ENCODE data around the gene SYT5.
"Not testable (repeated sequence)": the region's sequence is repeated elsewhere in the genome, so short reads cannot be mapped to it uniquely, and the experiment has no call there.

SYT5 gene

GRCh38 chr19:55188625-55189024 lies 8.5 kb upstream of the SYT5 start:
- no peak for DNase-seq
- no peaks in the 10 kb centered on the region for H3K36me3 Mint-ChIP-seq (ENCODE audit: low read depth)
- no peaks in the 10 kb centered on the region for H3K9me3 Mint-ChIP-seq
- peaks cover 5% of the 10 kb centered on the region for H3K4me1 Mint-ChIP-seq (ENCODE audit: low read depth)
- peaks cover 32% of the 10 kb centered on the region for H3K27me3 Mint-ChIP-seq
- no peak overlapping the region for H3K4me3 Mint-ChIP-seq
- no peak overlapping the region for H3K27ac Mint-ChIP-seq

GRCh38 chr19:55186080-55186479 lies 6.0 kb upstream of the SYT5 start:
- no peaks in the 10 kb centered on the region for H3K9me3 Mint-ChIP-seq
- peaks cover 35% of the 10 kb centered on the region for H3K27me3 Mint-ChIP-seq
- no peaks in the 10 kb centered on the region for H3K36me3 Mint-ChIP-seq (ENCODE audit: low read depth)
- no peak overlapping the region for H3K27ac Mint-ChIP-seq
- H3K4me3 Mint-ChIP-seq = no peak overlapping the region
- DNase-seq = no peak
- peaks cover 5% of the 10 kb centered on the region for H3K4me1 Mint-ChIP-seq (ENCODE audit: low read depth)

- Mint-ChIP-seq H3K27ac (no peak overlapping the region), H3K9me3 (no peaks in the 10 kb centered on the region), H3K4me3 (no peak overlapping the region), H3K4me1 (ENCODE audit: low read depth) (peaks cover 18% of the 10 kb centered on the region), H3K27me3 (peaks cover 73% of the 10 kb centered on the region), H3K36me3 (ENCODE audit: low read depth) (no peaks in the 10 kb centered on the region)
- no peak for DNase-seq
Measured at GRCh38 chr19:55181740-55182139, 1.7 kb upstream of the SYT5 start.

- Mint-ChIP-seq H3K27me3 (peaks cover 85% of the 10 kb centered on the region), H3K4me1 (ENCODE audit: low read depth) (peaks cover 27% of the 10 kb centered on the region)
- DNase-seq = peak; percentile 90
Measured at GRCh38 chr19:55178781-55179599, 1.1 kb downstream of the SYT5 start.

GRCh38 chr19:55176076-55176475 lies 4.0 kb downstream of the SYT5 start:
- H3K27me3 Mint-ChIP-seq = peaks cover 94% of the 10 kb centered on the region
- peaks cover 30% of the 10 kb centered on the region for H3K4me1 Mint-ChIP-seq (ENCODE audit: low read depth)
- no peak for DNase-seq
- H3K36me3 Mint-ChIP-seq (ENCODE audit: low read depth) = no peaks in the 10 kb centered on the region
- no peak overlapping the region for H3K4me3 Mint-ChIP-seq
- H3K9me3 Mint-ChIP-seq = no peaks in the 10 kb centered on the region
- no peak overlapping the region for H3K27ac Mint-ChIP-seq

More at GRCh38 chr19:55178781-55179599, 1.1 kb downstream of the SYT5 start:
- peak overlapping the region; percentile 57 for H3K4me3 Mint-ChIP-seq
- no peak overlapping the region for H3K27ac Mint-ChIP-seq
- no peaks in the 10 kb centered on the region for H3K36me3 Mint-ChIP-seq (ENCODE audit: low read depth)
- no peaks in the 10 kb centered on the region for H3K9me3 Mint-ChIP-seq

- Mint-ChIP-seq H3K36me3 (ENCODE audit: low read depth) (no peaks in the 10 kb centered on the region), H3K27me3 (peaks cover 94% of the 10 kb centered on the region), H3K27ac (no peak overlapping the region), H3K4me3 (no peak overlapping the region), H3K9me3 (no peaks in the 10 kb centered on the region), H3K4me1 (ENCODE audit: low read depth) (peaks cover 28% of the 10 kb centered on the region)
- no peak for DNase-seq
Measured at GRCh38 chr19:55175117-55175867, 4.8 kb downstream of the SYT5 start.

- Mint-ChIP-seq H3K27ac (no peak overlapping the region), H3K4me3 (peak overlapping the region; percentile 64), H3K27me3 (peaks cover 93% of the 10 kb centered on the region), H3K36me3 (ENCODE audit: low read depth) (no peaks in the 10 kb centered on the region), H3K4me1 (ENCODE audit: low read depth) (peaks cover 23% of the 10 kb centered on the region), H3K9me3 (no peaks in the 10 kb centered on the region)
- DNase-seq = no peak
Measured at GRCh38 chr19:55174425-55175116, 5.5 kb downstream of the SYT5 start.

GRCh38 chr19:55173714-55174409 lies 6.2 kb downstream of the SYT5 start:
- H3K4me3 Mint-ChIP-seq = peak overlapping the region; percentile 64
- H3K36me3 Mint-ChIP-seq (ENCODE audit: low read depth) = no peaks in the 10 kb centered on the region
- H3K27ac Mint-ChIP-seq = no peak overlapping the region
- DNase-seq = peak; percentile 65
- H3K9me3 Mint-ChIP-seq = no peaks in the 10 kb centered on the region
- peaks cover 94% of the 10 kb centered on the region for H3K27me3 Mint-ChIP-seq
- peaks cover 17% of the 10 kb centered on the region for H3K4me1 Mint-ChIP-seq (ENCODE audit: low read depth)

- no peaks in the 10 kb centered on the region for H3K36me3 Mint-ChIP-seq (ENCODE audit: low read depth)
- no peaks in the 10 kb centered on the region for H3K9me3 Mint-ChIP-seq
- peaks cover 88% of the 10 kb centered on the region for H3K27me3 Mint-ChIP-seq
- H3K4me3 Mint-ChIP-seq = peak overlapping the region; percentile 64
- no peak overlapping the region for H3K27ac Mint-ChIP-seq
- no peak for DNase-seq
- peaks cover 13% of the 10 kb centered on the region for H3K4me1 Mint-ChIP-seq (ENCODE audit: low read depth)
Measured at GRCh38 chr19:55173186-55173713, 6.8 kb downstream of the SYT5 start.

GRCh38 chr19:55172741-55173140 lies 7.3 kb downstream of the SYT5 start:
- H3K27me3 Mint-ChIP-seq = peaks cover 86% of the 10 kb centered on the region
- no peak for DNase-seq
- H3K36me3 Mint-ChIP-seq (ENCODE audit: low read depth) = no peaks in the 10 kb centered on the region
- no peak overlapping the region for H3K27ac Mint-ChIP-seq
- H3K9me3 Mint-ChIP-seq = no peaks in the 10 kb centered on the region
- peak overlapping the region; percentile 31 for H3K4me3 Mint-ChIP-seq
- H3K4me1 Mint-ChIP-seq (ENCODE audit: low read depth) = peaks cover 13% of the 10 kb centered on the region

- H3K9me3 Mint-ChIP-seq; H3K27ac Mint-ChIP-seq; H3K4me3 Mint-ChIP-seq; H3K36me3 Mint-ChIP-seq (ENCODE audit: low read depth); DNase-seq: not testable (repeated sequence)
- Mint-ChIP-seq H3K27me3 (peaks cover 85% of the 10 kb centered on the region), H3K4me1 (ENCODE audit: low read depth) (peaks cover 13% of the 10 kb centered on the region)
Measured at GRCh38 chr19:55172318-55172717, 7.8 kb downstream of the SYT5 start.

- Mint-ChIP-seq H3K9me3 (peaks cover 6% of the 10 kb centered on the region), H3K27me3 (peaks cover 85% of the 10 kb centered on the region), H3K27ac (no peak overlapping the region), H3K36me3 (ENCODE audit: low read depth) (no peaks in the 10 kb centered on the region), H3K4me1 (ENCODE audit: low read depth) (peaks cover 20% of the 10 kb centered on the region), H3K4me3 (no peak overlapping the region)
- no peak for DNase-seq
Measured at GRCh38 chr19:55171440-55171839, 8.6 kb downstream of the SYT5 start.

- Mint-ChIP-seq H3K4me3 (no peak overlapping the region), H3K36me3 (ENCODE audit: low read depth) (no peaks in the 10 kb centered on the region), H3K9me3 (peaks cover 6% of the 10 kb centered on the region), H3K27ac (no peak overlapping the region), H3K27me3 (peaks cover 79% of the 10 kb centered on the region), H3K4me1 (ENCODE audit: low read depth) (peaks cover 17% of the 10 kb centered on the region)
- no peak for DNase-seq
Measured at GRCh38 chr19:55169136-55169535, 11.0 kb downstream of the SYT5 start.

Measured in activated T-cell treated with anti-CD3 and anti-CD28 coated beads, Interleukin-2, amount 50 U/mL, for 24 hours (primary cell).